ENCODE results near the gene HS3ST4.

- TF ChIP-seq ASH2L (IDR thresholded peaks at IDR 0.05; ENCODE audit: low read length), result no peak
- no peak for TF ChIP-seq POLR2AphosphoS5 (IDR thresholded peaks at IDR 0.05; ENCODE audit: low read depth, low read length)
- TF ChIP-seq GABPA (IDR thresholded peaks at IDR 0.05; ENCODE audit: borderline replicate concordance, insufficient read depth, low read length), result no peak
- TF ChIP-seq TCF12 (IDR thresholded peaks at IDR 0.05; ENCODE audit: low read depth, low read length), result no peak
- no peak for TF ChIP-seq JUND (IDR thresholded peaks at IDR 0.05; ENCODE audit: low read length)
- TF ChIP-seq TAF1 (IDR thresholded peaks at IDR 0.05; ENCODE audit: low read depth, low read length), result no peak
These were observed 448.1 kb downstream of the HS3ST4 start for GRCh38 chr16:26139884-26140283.
